AG10803 (cell line): ENCODE measurements around the gene DMBX1.

ENCODE experiments used
- DNase-seq: peaks from one replicate; pipeline ENCODE4 v3.0.0; 2010; ENCODE audit warnings: low read depth
- H3K4me3 ChIP-seq: 2 replicates; pipeline ENCODE4 v1.5.1; 2011; ENCODE audit warnings: mild to moderate bottlenecking, low read length, control low read depth
- TF ChIP-seq, protein P1 (sequence below): conservative IDR thresholded peaks from 2 replicates; pipeline ENCODE4 v1.5.1; 2011; ENCODE audit warnings: mild to moderate bottlenecking, low read length, control low read depth, inconsistent platforms

Gene DMBX1

DNA sequence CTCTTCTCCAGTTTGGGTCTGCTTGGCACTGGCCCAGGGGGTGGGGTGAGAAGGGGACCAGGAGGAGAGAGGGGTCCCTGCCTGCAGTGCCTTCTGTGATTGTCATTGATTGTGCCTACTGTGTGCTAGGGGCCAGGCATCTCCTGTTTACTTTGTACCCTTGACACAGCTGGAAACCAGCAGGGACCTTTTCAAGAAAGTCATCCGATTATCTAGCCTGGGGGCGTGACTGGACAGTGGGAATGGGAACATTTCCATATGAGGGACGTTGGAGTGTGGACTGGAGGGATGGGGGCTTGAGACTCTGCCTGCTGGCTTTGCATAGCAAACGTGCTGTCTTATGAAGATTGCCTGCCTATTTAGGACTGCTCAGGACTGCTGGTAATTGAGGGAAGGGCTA, 19.8 kb upstream of the DMBX1 start:
- no peak for DNase-seq
- TF ChIP-seq, protein P1, sequence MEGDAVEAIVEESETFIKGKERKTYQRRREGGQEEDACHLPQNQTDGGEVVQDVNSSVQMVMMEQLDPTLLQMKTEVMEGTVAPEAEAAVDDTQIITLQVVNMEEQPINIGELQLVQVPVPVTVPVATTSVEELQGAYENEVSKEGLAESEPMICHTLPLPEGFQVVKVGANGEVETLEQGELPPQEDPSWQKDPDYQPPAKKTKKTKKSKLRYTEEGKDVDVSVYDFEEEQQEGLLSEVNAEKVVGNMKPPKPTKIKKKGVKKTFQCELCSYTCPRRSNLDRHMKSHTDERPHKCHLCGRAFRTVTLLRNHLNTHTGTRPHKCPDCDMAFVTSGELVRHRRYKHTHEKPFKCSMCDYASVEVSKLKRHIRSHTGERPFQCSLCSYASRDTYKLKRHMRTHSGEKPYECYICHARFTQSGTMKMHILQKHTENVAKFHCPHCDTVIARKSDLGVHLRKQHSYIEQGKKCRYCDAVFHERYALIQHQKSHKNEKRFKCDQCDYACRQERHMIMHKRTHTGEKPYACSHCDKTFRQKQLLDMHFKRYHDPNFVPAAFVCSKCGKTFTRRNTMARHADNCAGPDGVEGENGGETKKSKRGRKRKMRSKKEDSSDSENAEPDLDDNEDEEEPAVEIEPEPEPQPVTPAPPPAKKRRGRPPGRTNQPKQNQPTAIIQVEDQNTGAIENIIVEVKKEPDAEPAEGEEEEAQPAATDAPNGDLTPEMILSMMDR = no peak

DNA sequence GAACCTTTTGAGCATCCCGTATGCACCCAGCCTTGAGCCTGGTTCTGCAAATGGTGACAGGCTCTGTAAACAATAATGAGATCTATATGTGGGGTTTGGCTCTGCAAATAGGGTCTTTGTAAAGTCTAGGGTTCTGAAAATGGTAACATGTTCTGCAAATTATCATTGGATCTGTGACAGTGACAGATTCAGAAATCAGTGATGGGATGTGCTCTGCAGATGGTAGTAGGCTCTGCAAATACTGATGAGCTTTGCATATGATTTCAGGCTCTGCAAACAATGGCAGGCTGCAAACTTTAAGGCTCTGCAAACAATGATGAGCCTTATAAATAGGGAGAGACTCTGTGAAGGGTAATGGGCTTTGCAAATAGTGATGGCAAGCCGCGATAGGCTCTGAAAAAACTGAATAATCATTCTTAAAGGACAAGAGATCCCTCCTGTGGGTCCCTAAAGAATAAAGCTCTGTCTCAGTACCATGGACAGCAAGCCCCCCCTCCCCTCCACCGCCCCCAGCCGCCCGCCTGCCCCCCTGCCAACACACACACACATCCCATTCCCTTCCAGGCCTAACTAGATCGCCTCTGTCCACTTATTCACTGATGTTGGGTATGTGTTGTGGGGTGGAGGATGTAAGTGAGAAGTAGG, 17.7 kb upstream of the DMBX1 start:
- DNase-seq = no peak
- no peak overlapping the region for H3K4me3 ChIP-seq
- TF ChIP-seq, protein P1 = no peak

More for the DNA sequence above, 19.8 kb upstream of the DMBX1 start:
- H3K4me3 ChIP-seq = no peak overlapping the region

DNA sequence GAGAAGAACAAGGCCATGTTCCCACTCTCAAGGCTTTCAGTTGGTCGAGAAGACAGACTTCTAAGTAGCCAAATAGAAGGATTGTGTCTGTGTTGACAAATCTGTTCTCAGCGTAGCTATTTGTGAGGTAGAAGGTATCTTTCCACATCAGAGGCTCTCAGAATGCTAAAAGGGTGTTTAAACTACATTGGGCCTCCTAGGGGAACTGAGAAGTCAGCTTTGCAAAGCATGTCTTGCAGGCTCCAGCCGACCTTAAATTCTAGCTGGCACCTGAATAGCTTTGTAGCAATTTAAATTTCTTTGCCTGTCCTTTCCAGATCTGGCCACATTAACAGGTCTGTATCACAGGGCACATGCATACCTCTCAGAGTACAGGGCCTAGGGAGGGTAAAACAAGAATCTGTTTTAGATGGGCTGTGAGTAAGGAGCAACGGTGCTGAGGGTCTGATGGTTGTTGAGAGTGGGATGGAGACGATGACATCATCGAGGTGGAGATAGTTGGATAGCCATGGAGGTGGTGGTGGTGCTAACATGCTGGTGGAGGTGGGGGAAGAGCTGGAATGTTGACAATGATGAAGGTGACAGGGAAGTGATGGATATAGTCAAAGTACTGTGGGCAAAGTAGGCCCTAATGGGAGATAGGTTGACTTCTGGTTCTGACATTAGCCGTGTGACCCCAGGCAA, 17.0 kb upstream of the DMBX1 start:
- TF ChIP-seq, protein P1 = no peak
- DNase-seq = no peak

DNA sequence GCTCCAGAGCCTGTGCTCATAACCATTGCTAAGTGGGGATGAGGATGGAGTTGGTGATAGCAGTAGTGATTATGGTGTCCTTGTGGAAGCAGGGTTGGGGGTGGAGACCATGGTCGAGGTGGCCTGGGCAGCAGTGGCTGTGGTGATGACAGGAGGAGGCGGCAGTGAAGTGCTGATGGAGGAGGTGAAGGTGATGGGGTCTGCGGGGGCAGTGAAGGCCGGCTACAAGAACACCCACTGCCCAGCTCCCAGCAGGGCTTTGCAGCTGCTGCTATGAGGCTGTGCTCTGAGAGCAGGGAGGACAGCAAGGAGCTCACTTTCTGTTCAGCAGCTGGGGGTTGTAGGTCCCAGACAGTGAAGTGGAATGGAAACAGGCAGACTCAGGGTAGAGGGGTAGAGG, 15.6 kb upstream of the DMBX1 start:
- H3K4me3 ChIP-seq = no peak overlapping the region
- TF ChIP-seq, protein P1 = no peak
- DNase-seq = no peak

More for the DNA sequence above, 17.0 kb upstream of the DMBX1 start:
- no peak overlapping the region for H3K4me3 ChIP-seq

DNA sequence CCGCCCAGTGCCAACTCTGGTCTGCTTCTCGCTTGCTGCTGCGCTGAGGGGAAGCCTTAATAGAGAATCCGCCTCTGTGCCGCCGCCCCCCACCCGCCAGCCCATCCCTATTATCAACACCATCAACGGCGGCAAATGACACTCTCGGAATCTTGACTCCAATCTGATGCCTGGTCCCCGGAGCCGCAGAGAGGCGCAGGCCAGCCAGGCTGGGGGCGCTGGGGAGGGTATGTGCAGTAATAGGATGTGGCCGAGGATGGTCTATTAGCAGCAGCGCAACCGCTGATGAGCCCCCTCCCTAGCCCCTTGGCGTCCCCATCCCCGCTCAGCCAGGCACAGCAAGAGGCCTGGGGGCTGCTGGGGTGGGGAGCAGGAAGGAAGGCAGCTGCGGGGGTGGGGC, 15.1 kb upstream of the DMBX1 start:
- TF ChIP-seq, protein P1 = no peak
- no peak overlapping the region for H3K4me3 ChIP-seq
- DNase-seq = no peak

DNA sequence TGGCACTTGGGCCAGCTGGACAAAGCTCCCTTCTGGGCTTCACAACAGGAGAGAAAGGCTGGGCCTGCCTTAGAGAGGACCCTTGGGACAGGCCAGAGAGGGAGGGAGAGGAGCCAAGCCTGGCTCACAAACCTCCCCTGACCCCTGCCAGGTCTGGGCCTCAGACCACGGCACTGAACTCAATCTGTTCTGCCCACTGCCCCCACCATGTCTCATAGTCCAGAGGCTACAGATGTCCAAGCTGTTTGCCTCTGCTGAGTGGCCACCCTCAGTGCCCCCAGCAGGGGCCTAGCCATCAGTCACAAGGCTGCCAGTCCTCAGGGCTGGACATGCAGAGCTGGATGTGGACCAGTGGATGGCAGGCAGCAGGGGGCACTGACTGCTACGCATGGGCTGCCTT, 13.0 kb upstream of the DMBX1 start:
- no peak for DNase-seq
- TF ChIP-seq, protein P1 = no peak
- H3K4me3 ChIP-seq = no peak overlapping the region
